PFSK-1 (cell line): ENCODE data around the gene AP2A2.

Experiments used
- FOXP2 ChIP-seq: optimal IDR thresholded peaks from 2 replicates; pipeline ENCODE3; 2011; ENCODE audit warnings: borderline replicate concordance, control low read depth, inconsistent platforms; ENCODE audit not compliant: insufficient read depth; ENCODE audit errors: extremely low read length, extremely low read depth
- POLR2AphosphoS5 ChIP-seq: IDR thresholded peaks from 2 replicates; pipeline ENCODE4 v1.6.1; 2012; ENCODE audit warnings: low read depth, mild to moderate bottlenecking, control low read depth, low read length, moderate library complexity
- SIN3A ChIP-seq: IDR thresholded peaks from 2 replicates; pipeline ENCODE4 v1.6.1; 2012; ENCODE audit warnings: mild to moderate bottlenecking, low read length, moderate library complexity, borderline replicate concordance; ENCODE audit not compliant: insufficient read depth
- TAF1 ChIP-seq: IDR thresholded peaks from 2 replicates; pipeline ENCODE4 v1.6.1; 2012; ENCODE audit warnings: low read length, control low read depth, borderline replicate concordance; ENCODE audit not compliant: insufficient read depth
- TF ChIP-seq, protein P1 (sequence below), 2 experiments: IDR thresholded peaks; 2 replicates each; pipeline versions ENCODE4 v1.6.1 to v1.8.0; 2011 to 2012; ENCODE audit warnings: low read depth in 2 of 2, low read length in 2 of 2, control low read depth in 1 of 2, inconsistent platforms in 1 of 2, mild to moderate bottlenecking in 1 of 2, moderate library complexity in 1 of 2; ENCODE audit not compliant: insufficient read depth in 1 of 2

AP2A2 gene

GRCh38 chr11:958101-958500 is 32.4 kb downstream of the AP2A2 start:
- TF ChIP-seq, protein P1, sequence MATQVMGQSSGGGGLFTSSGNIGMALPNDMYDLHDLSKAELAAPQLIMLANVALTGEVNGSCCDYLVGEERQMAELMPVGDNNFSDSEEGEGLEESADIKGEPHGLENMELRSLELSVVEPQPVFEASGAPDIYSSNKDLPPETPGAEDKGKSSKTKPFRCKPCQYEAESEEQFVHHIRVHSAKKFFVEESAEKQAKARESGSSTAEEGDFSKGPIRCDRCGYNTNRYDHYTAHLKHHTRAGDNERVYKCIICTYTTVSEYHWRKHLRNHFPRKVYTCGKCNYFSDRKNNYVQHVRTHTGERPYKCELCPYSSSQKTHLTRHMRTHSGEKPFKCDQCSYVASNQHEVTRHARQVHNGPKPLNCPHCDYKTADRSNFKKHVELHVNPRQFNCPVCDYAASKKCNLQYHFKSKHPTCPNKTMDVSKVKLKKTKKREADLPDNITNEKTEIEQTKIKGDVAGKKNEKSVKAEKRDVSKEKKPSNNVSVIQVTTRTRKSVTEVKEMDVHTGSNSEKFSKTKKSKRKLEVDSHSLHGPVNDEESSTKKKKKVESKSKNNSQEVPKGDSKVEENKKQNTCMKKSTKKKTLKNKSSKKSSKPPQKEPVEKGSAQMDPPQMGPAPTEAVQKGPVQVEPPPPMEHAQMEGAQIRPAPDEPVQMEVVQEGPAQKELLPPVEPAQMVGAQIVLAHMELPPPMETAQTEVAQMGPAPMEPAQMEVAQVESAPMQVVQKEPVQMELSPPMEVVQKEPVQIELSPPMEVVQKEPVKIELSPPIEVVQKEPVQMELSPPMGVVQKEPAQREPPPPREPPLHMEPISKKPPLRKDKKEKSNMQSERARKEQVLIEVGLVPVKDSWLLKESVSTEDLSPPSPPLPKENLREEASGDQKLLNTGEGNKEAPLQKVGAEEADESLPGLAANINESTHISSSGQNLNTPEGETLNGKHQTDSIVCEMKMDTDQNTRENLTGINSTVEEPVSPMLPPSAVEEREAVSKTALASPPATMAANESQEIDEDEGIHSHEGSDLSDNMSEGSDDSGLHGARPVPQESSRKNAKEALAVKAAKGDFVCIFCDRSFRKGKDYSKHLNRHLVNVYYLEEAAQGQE (IDR thresholded peaks at IDR 0.05; ENCODE audit: insufficient read depth in 1 of 2, low read depth in 2 of 2, low read length in 2 of 2): no peak
- no peak for TF ChIP-seq SIN3A
- no peak for TF ChIP-seq TAF1
- TF ChIP-seq POLR2AphosphoS5: no peak
- TF ChIP-seq FOXP2: no peak

GRCh38 chr11:959027-959426 is 33.4 kb downstream of the AP2A2 start:
- TF ChIP-seq POLR2AphosphoS5: no peak
- TF ChIP-seq SIN3A: no peak
- no peak for TF ChIP-seq FOXP2
- TF ChIP-seq, protein P1 (IDR thresholded peaks at IDR 0.05; ENCODE audit: insufficient read depth in 1 of 2, low read depth in 2 of 2, low read length in 2 of 2): no peak
- TF ChIP-seq TAF1: no peak

DNA sequence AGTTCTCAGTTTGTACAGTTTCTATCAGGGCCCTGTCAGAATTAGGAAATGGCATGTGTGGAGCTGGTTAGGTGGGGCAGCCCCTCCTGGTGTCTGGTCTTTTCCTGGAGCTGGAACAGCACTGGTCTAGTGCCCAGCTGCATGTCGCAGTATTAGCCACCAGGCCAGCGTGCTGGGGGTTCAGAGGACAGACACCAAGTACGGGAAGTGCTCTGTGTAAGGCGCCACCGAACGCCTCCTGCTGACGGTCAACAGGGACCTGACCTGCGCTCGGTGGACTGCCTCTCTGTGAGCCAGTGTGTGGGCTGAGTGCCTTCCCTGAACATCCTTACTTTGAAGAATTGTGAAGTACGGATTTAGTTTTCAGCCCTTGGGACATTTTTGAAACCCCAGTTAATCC is 33.9 kb downstream of the AP2A2 start:
- TF ChIP-seq SIN3A (no peak), POLR2AphosphoS5 (no peak), TAF1 (no peak), FOXP2 (no peak)
- TF ChIP-seq, protein P1 (IDR thresholded peaks at IDR 0.05; ENCODE audit: insufficient read depth in 1 of 2, low read depth in 2 of 2, low read length in 2 of 2): no peak

- TF ChIP-seq, protein P1 (IDR thresholded peaks at IDR 0.05; ENCODE audit: insufficient read depth in 1 of 2, low read depth in 2 of 2, low read length in 2 of 2): no peak
- TF ChIP-seq TAF1 (no peak), FOXP2 (no peak), SIN3A (no peak), POLR2AphosphoS5 (no peak)
These were observed 36.3 kb downstream of the AP2A2 start for GRCh38 chr11:961921-962320.

DNA sequence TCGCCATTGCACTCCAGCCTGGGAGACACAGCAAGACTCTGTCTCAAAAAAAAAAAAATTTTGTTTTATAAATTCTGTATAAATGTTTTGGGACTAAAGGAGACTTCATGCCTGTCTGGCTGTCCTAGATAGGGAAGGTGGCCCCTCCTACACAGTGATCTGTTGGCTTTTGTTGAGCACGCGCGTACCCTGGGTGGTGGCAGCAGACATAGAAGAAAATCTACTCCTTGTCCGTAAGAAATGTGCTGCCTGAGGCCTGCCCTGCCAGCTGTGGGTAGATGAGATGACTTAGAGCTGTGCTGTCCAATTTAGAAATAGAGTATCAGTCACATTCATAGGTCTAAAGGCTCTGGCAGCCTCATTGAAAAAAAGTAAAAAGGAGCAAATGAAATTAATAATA is 37.0 kb downstream of the AP2A2 start:
- no peak for TF ChIP-seq POLR2AphosphoS5
